ENCODE measurements around the gene B3GAT3.
"Not testable (repeated sequence)": the region's sequence is repeated elsewhere in the genome, so short reads cannot be mapped to it uniquely, and the experiment has no call there.

B3GAT3 gene

GRCh38 chr11:62577046-62577714 lies 44.6 kb downstream of the B3GAT3 start:
- no peak for DNase-seq

- no peak for DNase-seq
These were observed 45.9 kb downstream of the B3GAT3 start for GRCh38 chr11:62575837-62576236.

GRCh38 chr11:62575156-62575555 lies 46.6 kb downstream of the B3GAT3 start:
- no peak for DNase-seq

- no peak for DNase-seq
These were observed 47.3 kb downstream of the B3GAT3 start for GRCh38 chr11:62574363-62575071.

- DNase-seq = peak; percentile 99
These were observed 48.0 kb downstream of the B3GAT3 start, which contains the start of gene EEF1G for GRCh38 chr11:62573592-62574362. TSS of gene EEF1G (minus strand) at chr11:62573891. CDS start at chr11:62573842, 49 bp downstream.

GRCh38 chr11:62573006-62573591 lies 48.7 kb downstream of the B3GAT3 start:
- DNase-seq = peak; percentile 45

- no peak for DNase-seq
These were observed 49.4 kb downstream of the B3GAT3 start for GRCh38 chr11:62572431-62572830.

- DNase-seq = not testable (repeated sequence)
These were observed 50.3 kb downstream of the B3GAT3 start for GRCh38 chr11:62571493-62571892.

- not testable (repeated sequence) for DNase-seq
These were observed 50.9 kb downstream of the B3GAT3 start for GRCh38 chr11:62570903-62571302.

- no peak for DNase-seq
These were observed 52.2 kb downstream of the B3GAT3 start for GRCh38 chr11:62569611-62570010.

GRCh38 chr11:62567018-62567633 lies 54.7 kb downstream of the B3GAT3 start:
- no peak for DNase-seq

- DNase-seq = no peak
These were observed 55.5 kb downstream of the B3GAT3 start for GRCh38 chr11:62566247-62566646.

Data from hematopoietic multipotent progenitor cell treated with erythropoietin and hydrocortisone succinate and interleukin-3 and kit ligand, for 8 days (in vitro differentiated cells).